ENCODE measurements around the gene MYO18B.

GRCh38 chr22:25979968-25980367, 238.0 kb downstream of the MYO18B start:
- TF ChIP-seq EZH2 (IDR thresholded peaks at IDR 0.05; ENCODE audit: low read depth, low read length, severe bottlenecking): no peak
- TF ChIP-seq CTCF (IDR thresholded peaks at IDR 0.05; ENCODE audit: control extremely low read depth in 1 of 3, insufficient read depth in 1 of 3, low read depth in 1 of 3, low read length in 3 of 3): no peak
- TF ChIP-seq CREB1 (IDR thresholded peaks at IDR 0.05): no peak
- no peak for TF ChIP-seq ASH2L (IDR thresholded peaks at IDR 0.05; ENCODE audit: low read length)
- TF ChIP-seq, protein P1, sequence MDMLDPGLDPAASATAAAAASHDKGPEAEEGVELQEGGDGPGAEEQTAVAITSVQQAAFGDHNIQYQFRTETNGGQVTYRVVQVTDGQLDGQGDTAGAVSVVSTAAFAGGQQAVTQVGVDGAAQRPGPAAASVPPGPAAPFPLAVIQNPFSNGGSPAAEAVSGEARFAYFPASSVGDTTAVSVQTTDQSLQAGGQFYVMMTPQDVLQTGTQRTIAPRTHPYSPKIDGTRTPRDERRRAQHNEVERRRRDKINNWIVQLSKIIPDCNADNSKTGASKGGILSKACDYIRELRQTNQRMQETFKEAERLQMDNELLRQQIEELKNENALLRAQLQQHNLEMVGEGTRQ (IDR thresholded peaks at IDR 0.05; ENCODE audit: low read length): no peak
- TF ChIP-seq EP300 (IDR thresholded peaks at IDR 0.05; ENCODE audit: borderline replicate concordance in 1 of 2, low read depth in 2 of 2, low read length in 2 of 2): no peak
- no peak for TF ChIP-seq POLR2A (IDR thresholded peaks at IDR 0.05; ENCODE audit: control extremely low read depth in 1 of 2, low read depth in 2 of 2, low read length in 2 of 2)
- TF ChIP-seq POLR2AphosphoS5 (IDR thresholded peaks at IDR 0.05; ENCODE audit: low read depth, low read length): no peak
- no peak for TF ChIP-seq EGR1 (IDR thresholded peaks at IDR 0.05; ENCODE audit: borderline replicate concordance, low read depth, low read length)
- no peak for TF ChIP-seq ATF2 (IDR thresholded peaks at IDR 0.05; ENCODE audit: low read length)
- TF ChIP-seq JUND (IDR thresholded peaks at IDR 0.05; ENCODE audit: low read length): no peak
- no peak for TF ChIP-seq TEAD4 (IDR thresholded peaks at IDR 0.05; ENCODE audit: low read depth, low read length)
